GM12875 (cell line): ENCODE measurements around the gene FOXL1.

ENCODE experiments used
- H3K4me3 ChIP-seq: one replicate; pipeline ENCODE4 v1.5.1; 2011; ENCODE audit warnings: low read depth, low read length, control low read depth
- CTCF ChIP-seq: IDR thresholded peaks from 2 replicates; pipeline ENCODE4 v1.5.1; 2011; ENCODE audit warnings: low read depth, mild to moderate bottlenecking, control low read depth, inconsistent platforms, low read length, moderate library complexity, borderline replicate concordance; ENCODE audit not compliant: insufficient read depth

The FOXL1 gene

GRCh38 chr16:86556576-86556975 is 21.8 kb upstream of the FOXL1 start:
- TF ChIP-seq CTCF: no peak
- no peak overlapping the region for H3K4me3 ChIP-seq

GRCh38 chr16:86557587-86557986 is 20.8 kb upstream of the FOXL1 start:
- no peak for TF ChIP-seq CTCF
- no peak overlapping the region for H3K4me3 ChIP-seq

GRCh38 chr16:86558355-86559193 is 19.8 kb upstream of the FOXL1 start:
- TF ChIP-seq CTCF: no peak
- H3K4me3 ChIP-seq: no peak overlapping the region

GRCh38 chr16:86559802-86560305 is 18.5 kb upstream of the FOXL1 start:
- no peak for TF ChIP-seq CTCF
- no peak overlapping the region for H3K4me3 ChIP-seq

- no peak overlapping the region for H3K4me3 ChIP-seq
- TF ChIP-seq CTCF: no peak
These were observed 16.0 kb upstream of the FOXL1 start for GRCh38 chr16:86562356-86562755.

- no peak overlapping the region for H3K4me3 ChIP-seq
- peak; percentile 97 for TF ChIP-seq CTCF
These were observed 14.6 kb upstream of the FOXL1 start for GRCh38 chr16:86563469-86564345.
